Measurements from ENCODE around the gene HERC5. TPM values are rescaled to one million over a fixed set of nuclear protein-coding genes. Genes with fewer than 3 reads are reported as not detected.
"Not testable (repeated sequence)": the region's sequence is repeated elsewhere in the genome, so short reads cannot be mapped to it uniquely, and the experiment has no call there.

Gene HERC5
- total RNA-seq, 4 donors from 2014 or later, result 0.55 to 1.5 (median 1.1) TPM

GRCh38 chr4:88445252-88445651 is 11.7 kb upstream of the HERC5 start:
- in situ Hi-C loops (cut with MboI; ENCODE audit: low sequenced_read_pairs in 4 of 4), result no loop called here
- Histone ChIP-seq H3K36me3 (no peaks in the 10 kb centered on the region), H3K27ac (no peak overlapping the region), H3K4me1 (no peaks in the 10 kb centered on the region), H3K4me3 (no peak overlapping the region), H3K27me3 (no peaks in the 10 kb centered on the region), H3K9me3 (no peaks in the 10 kb centered on the region)
- intact Hi-C loops (cut with DNase I; ENCODE audit: low total_unique reads), result no loop called here
- TF ChIP-seq, protein P1, sequence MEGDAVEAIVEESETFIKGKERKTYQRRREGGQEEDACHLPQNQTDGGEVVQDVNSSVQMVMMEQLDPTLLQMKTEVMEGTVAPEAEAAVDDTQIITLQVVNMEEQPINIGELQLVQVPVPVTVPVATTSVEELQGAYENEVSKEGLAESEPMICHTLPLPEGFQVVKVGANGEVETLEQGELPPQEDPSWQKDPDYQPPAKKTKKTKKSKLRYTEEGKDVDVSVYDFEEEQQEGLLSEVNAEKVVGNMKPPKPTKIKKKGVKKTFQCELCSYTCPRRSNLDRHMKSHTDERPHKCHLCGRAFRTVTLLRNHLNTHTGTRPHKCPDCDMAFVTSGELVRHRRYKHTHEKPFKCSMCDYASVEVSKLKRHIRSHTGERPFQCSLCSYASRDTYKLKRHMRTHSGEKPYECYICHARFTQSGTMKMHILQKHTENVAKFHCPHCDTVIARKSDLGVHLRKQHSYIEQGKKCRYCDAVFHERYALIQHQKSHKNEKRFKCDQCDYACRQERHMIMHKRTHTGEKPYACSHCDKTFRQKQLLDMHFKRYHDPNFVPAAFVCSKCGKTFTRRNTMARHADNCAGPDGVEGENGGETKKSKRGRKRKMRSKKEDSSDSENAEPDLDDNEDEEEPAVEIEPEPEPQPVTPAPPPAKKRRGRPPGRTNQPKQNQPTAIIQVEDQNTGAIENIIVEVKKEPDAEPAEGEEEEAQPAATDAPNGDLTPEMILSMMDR (IDR thresholded peaks at IDR 0.05 in 4 of 5, conservative IDR thresholded peaks at IDR 0.05 in 1 of 5), result no peak
- no peak for TF ChIP-seq POLR2A (IDR thresholded peaks at IDR 0.05)
- ATAC-seq (no peak), DNase-seq (no peak)

DNA sequence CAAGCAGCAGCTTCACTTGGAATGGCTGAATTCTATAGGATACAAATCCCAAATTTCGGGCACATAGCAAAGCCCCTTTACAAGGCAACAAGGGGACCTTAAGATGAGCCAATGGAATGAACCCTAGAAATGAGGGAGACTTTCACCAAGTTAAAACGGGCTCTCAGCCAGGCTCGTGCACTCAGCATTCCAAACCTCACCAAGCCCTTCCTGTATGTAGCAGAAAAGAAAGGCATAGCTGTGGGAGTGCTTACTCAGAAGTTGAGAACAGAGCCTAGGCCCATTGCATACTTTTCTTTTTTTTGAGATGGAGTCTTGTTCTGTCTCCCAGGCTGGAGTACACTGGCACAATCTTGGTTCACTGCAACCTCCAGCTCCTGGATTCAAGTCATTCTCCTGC is 10.8 kb upstream of the HERC5 start:
- in situ Hi-C loops (cut with MboI; ENCODE audit: low sequenced_read_pairs in 4 of 4) (no loop called here), intact Hi-C loops (cut with DNase I; ENCODE audit: low total_unique reads) (no loop called here)
- Histone ChIP-seq H3K27me3 (no peaks in the 10 kb centered on the region), H3K36me3 (no peaks in the 10 kb centered on the region), H3K4me1 (no peaks in the 10 kb centered on the region), H3K27ac (no peak overlapping the region), H3K9me3 (no peaks in the 10 kb centered on the region), H3K4me3 (no peak overlapping the region)
- ATAC-seq (no peak), DNase-seq (no peak)
- no peak for TF ChIP-seq POLR2A (IDR thresholded peaks at IDR 0.05)
- TF ChIP-seq, protein P1 (IDR thresholded peaks at IDR 0.05 in 4 of 5, conservative IDR thresholded peaks at IDR 0.05 in 1 of 5), result no peak

DNA sequence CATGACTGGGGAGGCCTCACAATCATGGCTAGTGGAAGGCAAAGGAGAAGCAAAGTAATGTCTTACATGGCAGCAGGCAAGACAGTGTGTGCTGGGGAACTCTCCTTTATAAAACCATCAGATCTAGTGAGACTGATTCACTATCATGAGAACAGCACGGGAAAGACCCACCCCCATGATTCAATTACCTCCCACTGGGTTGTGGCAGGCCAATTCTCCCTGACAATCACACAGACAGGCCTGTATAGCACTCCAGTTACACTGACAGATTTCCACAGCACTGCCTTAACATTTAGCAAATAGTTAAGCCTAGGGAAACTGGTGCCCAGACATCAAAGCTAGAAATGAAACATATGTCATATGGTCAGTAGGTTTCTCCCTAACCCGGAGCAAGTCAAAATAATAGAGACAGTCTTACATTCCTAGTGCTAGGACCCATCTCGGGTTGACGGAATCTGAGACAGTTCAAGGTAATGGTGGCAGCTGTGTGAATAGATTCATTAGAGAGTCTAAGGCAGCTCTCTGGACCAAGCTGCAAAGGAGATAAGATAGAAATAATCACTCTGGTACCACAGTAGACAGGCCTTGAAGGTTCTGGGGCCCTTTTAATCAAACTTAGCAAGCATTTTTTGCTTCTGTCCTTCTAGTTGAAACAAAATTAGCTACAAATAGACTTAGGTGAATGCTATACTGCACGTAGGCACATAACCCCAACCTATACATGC is 9.4 kb upstream of the HERC5 start:
- H3K9me3 ChIP-seq, result no peaks in the 10 kb centered on the region
- H3K4me3 ChIP-seq, result no peak overlapping the region
- TF ChIP-seq, protein P1 (IDR thresholded peaks at IDR 0.05 in 4 of 5, conservative IDR thresholded peaks at IDR 0.05 in 1 of 5), result no peak
- no peak for TF ChIP-seq POLR2A (IDR thresholded peaks at IDR 0.05)
- H3K4me1 ChIP-seq, result no peaks in the 10 kb centered on the region
- no peak for ATAC-seq
- no peak overlapping the region for H3K27ac ChIP-seq
- intact Hi-C loops (cut with DNase I; ENCODE audit: low total_unique reads) (no loop called here), in situ Hi-C loops (cut with MboI; ENCODE audit: low sequenced_read_pairs in 4 of 4) (no loop called here)
- no peaks in the 10 kb centered on the region for H3K36me3 ChIP-seq
- DNase-seq, result no peak
- no peaks in the 10 kb centered on the region for H3K27me3 ChIP-seq

DNA sequence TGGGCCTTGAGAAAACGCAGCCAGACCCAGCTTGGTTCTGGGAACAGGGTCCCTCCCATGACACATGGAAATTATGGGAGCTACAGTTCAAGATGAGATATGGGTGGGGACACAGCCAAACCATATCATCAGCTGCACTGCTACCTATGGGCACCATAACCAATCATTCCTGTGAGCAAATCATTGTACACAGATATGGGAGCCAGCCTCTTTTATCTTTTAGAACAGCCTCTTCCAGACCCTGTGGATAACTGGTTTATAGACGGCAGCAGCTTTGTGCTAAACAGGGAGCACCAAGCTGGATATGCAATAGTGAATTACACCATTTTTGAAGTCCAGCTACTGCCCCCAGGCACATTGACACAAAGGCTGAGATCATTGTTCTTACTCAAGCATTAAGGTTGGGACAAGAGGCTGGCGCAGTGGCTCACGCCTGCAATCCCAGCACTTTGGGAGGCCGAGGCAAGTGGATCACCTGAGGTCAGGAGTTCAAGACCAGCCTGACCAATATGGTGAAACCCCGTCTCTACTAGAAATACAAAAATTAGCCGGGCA is 8.6 kb upstream of the HERC5 start:
- H3K4me1 ChIP-seq; H3K9me3 ChIP-seq; ATAC-seq; H3K27me3 ChIP-seq; H3K36me3 ChIP-seq; in situ Hi-C loops (cut with MboI; ENCODE audit: low sequenced_read_pairs in 4 of 4); H3K27ac ChIP-seq; intact Hi-C loops (cut with DNase I; ENCODE audit: low total_unique reads); DNase-seq; H3K4me3 ChIP-seq: not testable (repeated sequence)

GRCh38 chr4:88448889-88449288 is 8.0 kb upstream of the HERC5 start:
- Histone ChIP-seq H3K27me3 (no peaks in the 10 kb centered on the region), H3K4me3 (no peak overlapping the region), H3K27ac (no peak overlapping the region), H3K4me1 (no peaks in the 10 kb centered on the region), H3K36me3 (no peaks in the 10 kb centered on the region), H3K9me3 (no peaks in the 10 kb centered on the region)
- no peak for DNase-seq
- TF ChIP-seq, protein P1 (IDR thresholded peaks at IDR 0.05 in 4 of 5, conservative IDR thresholded peaks at IDR 0.05 in 1 of 5), result no peak
- no peak for TF ChIP-seq POLR2A (IDR thresholded peaks at IDR 0.05)
- in situ Hi-C loops (cut with MboI; ENCODE audit: low sequenced_read_pairs in 4 of 4), result no loop called here
- intact Hi-C loops (cut with DNase I; ENCODE audit: low total_unique reads), result no loop called here
- ATAC-seq, result no peak

Measured in gastrocnemius medialis (tissue), 4 donors.